Measurements from ENCODE around the gene ESYT1.

ESYT1 gene

GRCh38 chr12:56188778-56189098, 60.7 kb downstream of the ESYT1 start:
- TF ChIP-seq CTCF (IDR thresholded peaks at IDR 0.05; ENCODE audit: insufficient read depth, low read length, missing control alignments): no peak
- no peak for DNase-seq (ENCODE audit: low read depth, low spot score)
- ChIA-PET POLR2A (interaction anchor here (0.9 to 3.2 kb wide), 8 partner anchors 8 to 71 kb away, joined by 3 to 27 read pairs (median 8); partner anchors contain the start of genes ESYT1, MYL6, RPL41 and ZC3H10), CTCF (interaction anchor here (0.9 to 7.4 kb wide), 38 partner anchors 8 to 459 kb away, joined by 3 to 311 read pairs (median 12); partner anchors contain the start of genes ANKRD52, CNPY2, ESYT1 and MYL6)
- H3K4me3 ChIP-seq (ENCODE audit: low read depth, low read length): peak overlapping the region; percentile 76

- DNase-seq (ENCODE audit: low read depth, low spot score): no peak
- peak within 1 kb of the TSS; percentile 82 for H3K4me3 ChIP-seq (ENCODE audit: low read depth, low read length)
- ChIA-PET CTCF (interaction anchor here (0.7 to 7.4 kb wide), 64 partner anchors 8 to 460 kb away, joined by 3 to 311 read pairs (median 6); partner anchors contain the start of genes ANKRD52, CNPY2, CS and ESYT1), POLR2A (interaction anchor here (0.8 to 3.2 kb wide), 14 partner anchors 8 to 159 kb away, joined by 3 to 32 read pairs (median 4); partner anchors contain the start of genes COQ10A, ESYT1, MYL6 and RNF41)
- TF ChIP-seq CTCF (IDR thresholded peaks at IDR 0.05; ENCODE audit: insufficient read depth, low read length, missing control alignments): peak; percentile 87
These were observed 61.2 kb downstream of the ESYT1 start, which contains the start of gene SMARCC2 for GRCh38 chr12:56189099-56189917. Gene SMARCC2 (minus strand): TSS chr12:56189483. CDS start chr12:56189461, 22 bp downstream.

GRCh38 chr12:56189918-56190694, 62.0 kb downstream of the ESYT1 start:
- H3K4me3 ChIP-seq (ENCODE audit: low read depth, low read length): peak overlapping the region; percentile 82
- CTCF ChIA-PET: interaction anchor here (0.7 to 7.4 kb wide), 60 partner anchors 9 to 451 kb away, joined by 3 to 311 read pairs (median 6); partner anchors contain the start of genes ANKRD52, CNPY2, CS and ESYT1
- TF ChIP-seq CTCF (IDR thresholded peaks at IDR 0.05; ENCODE audit: insufficient read depth, low read length, missing control alignments): no peak
- no peak for DNase-seq (ENCODE audit: low read depth, low spot score)
- POLR2A ChIA-PET: interaction anchor here (0.8 to 3.2 kb wide), 10 partner anchors 9 to 159 kb away, joined by 3 to 32 read pairs (median 7); partner anchors contain the start of genes COQ10A, ESYT1, MYL6 and RNF41

GRCh38 chr12:56190695-56191155, 62.7 kb downstream of the ESYT1 start:
- POLR2A ChIA-PET: interaction anchor here (2.0 to 2.8 kb wide), 2 partner anchors 31 to 73 kb away, joined by 24 to 32 read pairs; partner anchors contain the start of genes RNF41, RPL41 and ZC3H10
- CTCF ChIA-PET: interaction anchor here (1.0 to 7.4 kb wide), 18 partner anchors 10 to 452 kb away, joined by 3 to 311 read pairs (median 20); partner anchors contain the start of genes ANKRD52, ESYT1, RNF41 and ZC3H10
- no peak for TF ChIP-seq CTCF (IDR thresholded peaks at IDR 0.05; ENCODE audit: insufficient read depth, low read length, missing control alignments)
- DNase-seq (ENCODE audit: low read depth, low spot score): no peak
- peak overlapping the region; percentile 82 for H3K4me3 ChIP-seq (ENCODE audit: low read depth, low read length)

GRCh38 chr12:56192582-56192981, 64.5 kb downstream of the ESYT1 start:
- no peak for DNase-seq (ENCODE audit: low read depth, low spot score)
- no peak for TF ChIP-seq CTCF (IDR thresholded peaks at IDR 0.05; ENCODE audit: insufficient read depth, low read length, missing control alignments)
- ChIA-PET POLR2A (no interaction called here), CTCF (interaction anchor here (0.6 to 7.4 kb wide), 17 partner anchors 9 to 271 kb away, joined by 3 to 311 read pairs (median 8); partner anchors contain the start of genes ANKRD52, ESYT1, RNF41 and ZC3H10)
- H3K4me3 ChIP-seq (ENCODE audit: low read depth, low read length): no peak overlapping the region
